ENCODE data around the gene FAM81B.

DNA sequence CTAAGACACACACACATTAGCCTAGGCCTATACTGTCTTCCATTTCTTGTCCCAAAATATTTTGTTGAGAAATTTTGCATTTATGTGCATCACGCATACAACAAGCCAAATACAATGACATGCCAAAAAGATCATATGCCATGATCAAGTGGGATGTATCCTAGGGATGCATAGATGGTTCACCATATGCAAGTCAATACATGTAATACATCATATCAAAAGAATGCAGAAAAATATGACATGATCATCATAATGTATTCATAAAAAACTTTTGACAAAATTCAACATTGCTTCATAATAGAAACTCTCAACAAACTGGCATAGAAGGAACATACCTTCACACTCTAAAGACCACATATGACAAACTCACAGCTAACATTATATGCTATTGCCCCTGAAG lies 5.8 kb upstream of the FAM81B start:
- no peak for TF ChIP-seq CTCF (IDR thresholded peaks at IDR 0.05)
- TF ChIP-seq EP300 (IDR thresholded peaks at IDR 0.05) = no peak
- TF ChIP-seq POLR2A (IDR thresholded peaks at IDR 0.05) = no peak
